Measurements from ENCODE around the gene ITIH4.

GRCh38 chr3:52856666-52857065, 26.2 kb upstream of the ITIH4 start:
- TF ChIP-seq CTCF (IDR thresholded peaks at IDR 0.05; ENCODE audit: low read depth, low read length) (no peak), EZH2phosphoT487 (IDR thresholded peaks at IDR 0.05; ENCODE audit: low read depth) (no peak)

Data from OCI-LY3 (cell line).